ENCODE data around the gene SNRNP200.

SNRNP200 gene

DNA sequence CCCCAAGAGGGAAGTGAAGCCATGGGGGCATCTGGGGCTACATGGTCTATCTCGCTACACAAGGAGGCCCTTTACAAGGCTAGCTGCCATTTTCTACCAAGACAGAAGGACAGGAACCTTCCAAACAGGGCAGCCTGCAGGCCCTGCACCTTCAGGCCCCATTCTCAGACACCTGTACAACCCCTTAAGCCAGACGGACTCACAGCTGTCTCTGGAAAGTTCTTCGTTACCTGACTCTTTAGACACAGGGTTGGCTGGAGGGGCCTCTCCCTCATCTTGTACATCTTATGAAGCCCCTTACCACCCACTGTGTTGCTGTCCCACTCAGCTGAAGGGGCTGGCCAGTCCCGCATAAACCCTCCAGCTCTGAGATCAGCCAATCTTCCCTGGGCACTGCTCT lies 56.7 kb downstream of the SNRNP200 start:
- DNase-seq: no peak

DNA sequence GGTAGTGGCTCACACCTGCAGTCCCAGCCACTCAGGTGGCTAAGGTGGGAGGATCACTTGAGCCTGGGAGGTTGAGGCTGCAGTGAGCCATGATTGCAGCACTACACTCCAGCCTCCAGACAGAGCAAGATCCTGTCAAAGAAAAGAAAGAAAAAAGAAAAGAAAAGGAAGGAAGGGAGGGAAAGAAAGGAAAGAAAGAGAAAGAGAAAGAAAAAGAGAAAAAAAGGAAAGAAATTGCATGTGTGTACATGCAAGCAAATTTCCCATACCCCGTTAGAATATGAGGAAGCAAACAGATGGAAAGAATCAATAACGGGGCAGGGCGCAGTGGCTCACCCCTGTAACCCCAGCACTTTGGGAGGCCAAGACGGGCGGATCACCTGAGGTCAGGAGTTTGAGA lies 57.5 kb downstream of the SNRNP200 start:
- no peak for DNase-seq

DNA sequence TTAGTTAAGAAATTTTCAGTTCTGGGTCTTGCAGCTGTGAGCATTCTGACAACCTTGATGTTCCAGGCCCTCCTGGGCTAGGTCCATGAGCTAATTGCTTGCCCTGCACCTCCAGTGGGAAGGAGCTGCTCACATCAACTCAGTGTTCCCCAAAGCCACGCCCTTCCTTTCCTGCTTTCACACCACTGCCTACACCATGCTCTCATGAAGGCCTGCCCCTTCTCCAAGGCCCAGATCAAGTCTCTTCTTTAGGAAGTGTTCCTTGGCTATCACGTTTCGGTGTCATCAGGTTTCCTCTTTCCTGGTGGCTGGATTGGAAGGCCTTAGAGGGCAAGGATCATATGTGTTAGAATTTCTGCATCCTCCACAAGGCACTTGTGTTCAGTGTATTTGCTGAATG lies 58.3 kb downstream of the SNRNP200 start:
- no peak for DNase-seq

DNA sequence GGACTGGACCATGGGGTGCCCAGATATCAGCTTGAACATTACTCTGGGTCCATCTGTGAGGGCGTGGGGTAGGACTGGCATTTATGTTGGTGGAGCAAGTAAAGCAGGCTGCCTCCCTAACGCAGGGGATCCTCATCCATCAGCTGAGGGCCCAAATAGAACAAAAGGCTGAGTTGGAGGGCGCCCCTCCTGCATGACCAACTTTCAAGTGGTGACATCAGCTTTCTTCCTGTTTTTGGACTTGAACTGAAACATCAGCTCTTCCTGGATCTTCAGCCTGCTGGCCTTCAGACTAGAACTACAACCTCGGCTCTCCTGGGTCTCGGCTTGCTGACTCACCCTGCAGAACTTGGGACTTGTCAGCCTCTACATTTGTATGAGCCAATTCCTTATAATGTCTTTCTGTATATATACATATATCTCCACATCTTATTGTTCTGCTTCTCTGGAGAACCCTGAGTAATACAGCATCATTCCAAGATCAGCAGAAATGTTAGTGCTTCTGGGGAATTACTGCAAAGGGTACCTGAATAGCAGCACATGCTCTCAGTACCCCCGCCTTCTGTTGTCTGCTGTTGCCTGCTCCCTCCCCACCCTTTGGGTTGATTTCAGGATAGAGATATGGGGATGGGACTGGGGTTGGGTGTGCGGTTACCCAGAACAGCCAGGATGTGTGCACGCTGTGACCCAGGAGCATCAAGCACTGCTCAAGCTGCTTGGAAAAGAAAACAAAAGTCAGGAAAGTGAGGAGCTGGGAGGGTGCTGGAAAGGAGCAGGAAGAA lies 59.5 kb downstream of the SNRNP200 start:
- DNase-seq: peak; percentile 34

DNA sequence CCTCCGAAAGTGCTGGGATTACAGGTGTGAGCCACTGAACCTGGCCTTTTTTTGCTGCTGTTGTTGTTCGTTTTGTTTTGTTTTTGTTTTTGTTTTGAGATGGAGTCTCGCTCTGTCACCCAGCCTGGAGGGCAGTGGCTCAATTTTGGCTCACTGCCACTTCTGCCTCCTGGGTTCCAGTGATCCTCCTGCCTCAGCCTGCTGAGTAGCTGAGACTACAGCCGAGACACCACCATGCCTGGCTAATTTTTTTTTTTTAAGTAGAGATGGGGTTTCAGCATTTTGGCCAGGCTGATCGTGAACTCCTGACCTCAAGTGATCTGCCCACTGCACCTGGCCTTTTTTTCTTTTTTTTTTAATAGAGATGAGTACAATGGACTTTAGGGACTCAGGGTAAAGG lies 61.5 kb downstream of the SNRNP200 start:
- DNase-seq: no peak

DNA sequence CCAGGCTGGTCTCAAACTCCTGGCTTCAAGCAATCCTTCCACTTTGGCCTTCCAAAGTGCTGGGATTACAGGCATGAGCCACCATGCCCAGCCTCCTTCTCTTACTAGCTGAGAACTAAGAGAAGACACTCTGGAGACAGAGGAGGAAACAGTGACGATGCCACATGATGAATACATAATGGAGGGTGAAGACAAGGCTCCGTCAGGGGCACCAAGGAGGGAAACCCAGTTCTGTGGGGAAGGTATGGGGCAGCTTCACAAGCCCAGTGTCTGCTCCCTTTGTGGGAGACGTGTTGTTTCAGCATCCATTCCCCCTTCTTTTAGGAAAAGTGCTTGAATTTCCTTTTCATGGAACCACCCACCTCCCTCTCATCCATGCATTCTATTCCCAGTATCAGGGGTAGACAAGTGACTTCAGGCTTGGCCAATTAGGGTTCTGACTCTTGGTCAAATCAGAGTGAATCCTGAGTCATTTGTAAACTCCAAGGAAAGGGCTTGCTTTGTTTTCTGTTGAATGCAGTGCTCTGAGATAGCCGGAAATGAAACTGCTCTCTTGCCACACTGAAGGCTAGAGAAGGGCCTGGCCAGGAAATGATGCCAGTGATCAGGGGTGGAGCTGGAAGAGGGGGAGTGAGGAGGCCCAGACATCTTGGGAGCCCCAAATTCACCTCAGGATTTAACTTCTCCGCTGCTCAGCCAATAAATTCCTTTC lies 63.3 kb downstream of the SNRNP200 start:
- peak; percentile 36 for DNase-seq

DNA sequence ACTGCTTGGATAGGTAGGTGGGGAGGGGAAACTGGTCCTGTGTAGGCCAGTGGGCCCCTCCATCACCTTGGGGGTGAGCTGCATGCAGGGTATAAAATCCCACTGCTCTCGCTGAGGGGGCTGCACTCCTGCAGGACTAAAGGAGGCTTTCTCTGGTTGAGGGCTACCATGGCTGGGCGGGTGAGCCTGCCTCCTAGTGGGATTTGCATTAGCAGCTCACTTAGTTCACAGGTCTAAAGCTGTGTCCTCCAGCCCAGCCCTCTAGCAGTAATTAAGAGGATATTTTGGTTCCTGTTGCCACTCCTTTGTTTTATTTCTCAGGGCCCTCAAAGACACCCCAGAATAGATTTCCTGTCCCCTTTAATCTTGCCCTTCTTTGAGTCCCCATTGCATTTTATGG lies 64.1 kb downstream of the SNRNP200 start:
- no peak for DNase-seq

- no peak for DNase-seq
Observed at GRCh38 chr2:96240341-96241038, 64.9 kb downstream of the SNRNP200 start.

GRCh38 chr2:96239745-96240264 lies 65.5 kb downstream of the SNRNP200 start:
- no peak for DNase-seq

- no peak for DNase-seq
Observed at GRCh38 chr2:96239091-96239490, 66.3 kb downstream of the SNRNP200 start.

GRCh38 chr2:96238266-96238665 lies 67.1 kb downstream of the SNRNP200 start:
- no peak for DNase-seq

GRCh38 chr2:96236882-96237281 lies 68.5 kb downstream of the SNRNP200 start:
- no peak for DNase-seq

DNA sequence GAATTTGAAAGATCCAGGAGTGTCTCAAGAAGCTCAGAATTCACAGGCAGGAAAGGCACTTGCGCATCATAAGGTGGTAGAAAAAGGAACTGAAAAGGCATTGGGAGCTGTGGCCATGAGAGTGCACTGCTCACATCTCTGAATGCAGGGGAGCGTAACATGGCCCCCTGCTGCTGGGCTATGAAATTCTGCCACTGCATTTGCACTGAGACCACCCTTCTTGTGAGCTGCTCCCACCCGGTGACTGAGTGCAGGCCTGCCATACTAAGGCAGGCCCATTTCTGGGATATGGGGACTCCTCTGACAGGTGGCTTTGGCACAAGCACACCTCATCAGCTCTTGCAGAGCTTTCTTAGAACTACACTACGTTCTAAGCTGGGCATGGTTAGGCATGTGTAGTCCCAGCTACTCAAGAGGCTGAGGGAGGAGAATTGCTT lies 71.4 kb downstream of the SNRNP200 start:
- DNase-seq: no peak

DNA sequence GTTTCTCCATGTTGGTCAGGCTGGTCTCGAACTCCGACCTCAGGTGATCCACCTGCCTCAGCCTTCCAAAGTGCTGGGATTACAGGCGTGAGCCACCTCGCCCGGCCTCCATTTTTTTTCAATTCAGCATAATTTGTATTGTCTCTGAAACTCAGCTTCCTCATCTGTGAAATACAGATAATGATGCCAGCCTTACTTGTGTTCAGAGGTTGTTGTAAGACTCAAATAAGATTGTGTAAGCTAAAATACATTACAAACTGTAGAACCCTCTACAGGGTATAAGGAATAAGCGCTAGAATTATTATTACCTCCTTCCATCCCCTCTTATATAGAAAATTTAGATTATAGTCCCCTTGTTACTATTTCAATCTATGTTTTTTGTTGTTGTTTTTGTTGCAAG lies 71.9 kb downstream of the SNRNP200 start:
- DNase-seq: no peak

- DNase-seq: no peak
Observed at GRCh38 chr2:96231316-96231715, 74.0 kb downstream of the SNRNP200 start.

DNA sequence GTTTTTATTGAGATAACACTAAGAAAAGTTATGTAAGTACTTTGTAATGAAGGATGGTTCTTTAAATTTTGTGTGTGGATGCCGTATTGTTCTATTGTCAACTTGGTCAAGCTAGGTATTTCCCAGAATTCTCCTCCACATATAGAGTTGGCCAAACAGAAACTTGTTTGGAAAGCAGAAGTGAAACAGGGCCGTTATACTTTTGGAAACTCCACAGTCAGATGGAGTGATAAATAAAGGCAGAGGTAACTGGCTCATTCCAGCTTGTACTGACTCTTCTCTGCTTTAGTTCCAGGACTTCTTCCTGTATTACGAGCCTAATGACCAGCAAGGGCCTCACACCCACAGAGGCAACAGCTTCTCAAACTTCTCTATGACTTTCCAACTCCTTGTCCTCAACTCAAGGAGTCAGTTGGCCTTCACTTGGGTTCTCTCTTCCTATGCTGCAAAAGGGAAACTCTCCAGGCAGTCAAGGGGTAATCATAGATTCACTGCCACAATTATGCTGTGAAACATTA lies 80.3 kb downstream of the SNRNP200 start:
- DNase-seq: no peak

All from fibroblast of upper back skin (primary cell).